ENCODE data around the gene PHPT1. TPM values are rescaled to one million over a fixed set of nuclear protein-coding genes. Genes with fewer than 3 reads are reported as not detected.

PHPT1 gene
- total and polyA plus RNA-seq, 2 of the 13 experiments (the other 11 are each of a cell fraction or from before 2014, with no cell fraction given): 189 to 192 TPM

- TF ChIP-seq RFX3 (CRISPR knock-in tag; IDR thresholded peaks at IDR 0.05) (no peak), ZSCAN21 (CRISPR knock-in tag; IDR thresholded peaks at IDR 0.05; ENCODE audit: borderline replicate concordance) (0 out of 2 replicates have a peak, but pooled peaks have one; percentile 58), ARNT2 (CRISPR knock-in tag; IDR thresholded peaks at IDR 0.05; ENCODE audit: low read depth) (no peak), ZSCAN31 (CRISPR knock-in tag; IDR thresholded peaks at IDR 0.05; ENCODE audit: low read depth) (0 out of 2 replicates have a peak, but pooled peaks have one; percentile 4), BHLHE40 (IDR thresholded peaks at IDR 0.05; ENCODE audit: low read length) (no peak), ZSCAN9 (CRISPR knock-in tag; IDR thresholded peaks at IDR 0.05; ENCODE audit: borderline replicate concordance) (no peak), REL (CRISPR knock-in tag; conservative IDR thresholded peaks at IDR 0.05) (0 out of 2 replicates have a peak, but pooled peaks have one; percentile 75), MXI1 (IDR thresholded peaks at IDR 0.05; ENCODE audit: borderline replicate concordance, low read depth, low read length) (no peak), SALL1 (CRISPR knock-in tag; IDR thresholded peaks at IDR 0.05) (no peak; the same call in none of the 2 replicates), ZNF451 (CRISPR knock-in tag; IDR thresholded peaks at IDR 0.05) (peak; percentile 81; the same call in 1 of the 2 replicates), ZNF333 (CRISPR knock-in tag; IDR thresholded peaks at IDR 0.05; ENCODE audit: borderline replicate concordance) (no peak), UBTF (CRISPR knock-in tag; IDR thresholded peaks at IDR 0.05) (peak; percentile 44; the same call in 1 of the 2 replicates), MTERF4 (CRISPR knock-in tag; IDR thresholded peaks at IDR 0.05) (peak; percentile 77; the same call in 1 of the 2 replicates), TMF1 (CRISPR knock-in tag; IDR thresholded peaks at IDR 0.05; ENCODE audit: low read depth) (no peak; the same call in 1 of the 2 replicates), NKX3-1 (CRISPR knock-in tag; IDR thresholded peaks at IDR 0.05) (no peak), HNF4A (CRISPR knock-in tag; IDR thresholded peaks at IDR 0.05) (0 out of 2 replicates have a peak, but pooled peaks have one; percentile 16), ZFP82 (CRISPR knock-in tag; IDR thresholded peaks at IDR 0.05; ENCODE audit: borderline replicate concordance) (no peak), ZMYM4 (CRISPR knock-in tag; IDR thresholded peaks at IDR 0.05) (no peak), ZMYM3 (CRISPR knock-in tag; IDR thresholded peaks at IDR 0.05) (no peak)
- TF ChIP-seq, protein P1, sequence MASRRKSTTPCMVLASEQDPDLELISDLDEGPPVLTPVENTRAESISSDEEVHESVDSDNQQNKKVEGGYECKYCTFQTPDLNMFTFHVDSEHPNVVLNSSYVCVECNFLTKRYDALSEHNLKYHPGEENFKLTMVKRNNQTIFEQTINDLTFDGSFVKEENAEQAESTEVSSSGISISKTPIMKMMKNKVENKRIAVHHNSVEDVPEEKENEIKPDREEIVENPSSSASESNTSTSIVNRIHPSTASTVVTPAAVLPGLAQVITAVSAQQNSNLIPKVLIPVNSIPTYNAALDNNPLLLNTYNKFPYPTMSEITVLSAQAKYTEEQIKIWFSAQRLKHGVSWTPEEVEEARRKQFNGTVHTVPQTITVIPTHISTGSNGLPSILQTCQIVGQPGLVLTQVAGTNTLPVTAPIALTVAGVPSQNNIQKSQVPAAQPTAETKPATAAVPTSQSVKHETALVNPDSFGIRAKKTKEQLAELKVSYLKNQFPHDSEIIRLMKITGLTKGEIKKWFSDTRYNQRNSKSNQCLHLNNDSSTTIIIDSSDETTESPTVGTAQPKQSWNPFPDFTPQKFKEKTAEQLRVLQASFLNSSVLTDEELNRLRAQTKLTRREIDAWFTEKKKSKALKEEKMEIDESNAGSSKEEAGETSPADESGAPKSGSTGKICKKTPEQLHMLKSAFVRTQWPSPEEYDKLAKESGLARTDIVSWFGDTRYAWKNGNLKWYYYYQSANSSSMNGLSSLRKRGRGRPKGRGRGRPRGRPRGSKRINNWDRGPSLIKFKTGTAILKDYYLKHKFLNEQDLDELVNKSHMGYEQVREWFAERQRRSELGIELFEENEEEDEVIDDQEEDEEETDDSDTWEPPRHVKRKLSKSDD (CRISPR knock-in tag; IDR thresholded peaks at IDR 0.05; ENCODE audit: low read depth): no peak
- TF ChIP-seq, protein P2, sequence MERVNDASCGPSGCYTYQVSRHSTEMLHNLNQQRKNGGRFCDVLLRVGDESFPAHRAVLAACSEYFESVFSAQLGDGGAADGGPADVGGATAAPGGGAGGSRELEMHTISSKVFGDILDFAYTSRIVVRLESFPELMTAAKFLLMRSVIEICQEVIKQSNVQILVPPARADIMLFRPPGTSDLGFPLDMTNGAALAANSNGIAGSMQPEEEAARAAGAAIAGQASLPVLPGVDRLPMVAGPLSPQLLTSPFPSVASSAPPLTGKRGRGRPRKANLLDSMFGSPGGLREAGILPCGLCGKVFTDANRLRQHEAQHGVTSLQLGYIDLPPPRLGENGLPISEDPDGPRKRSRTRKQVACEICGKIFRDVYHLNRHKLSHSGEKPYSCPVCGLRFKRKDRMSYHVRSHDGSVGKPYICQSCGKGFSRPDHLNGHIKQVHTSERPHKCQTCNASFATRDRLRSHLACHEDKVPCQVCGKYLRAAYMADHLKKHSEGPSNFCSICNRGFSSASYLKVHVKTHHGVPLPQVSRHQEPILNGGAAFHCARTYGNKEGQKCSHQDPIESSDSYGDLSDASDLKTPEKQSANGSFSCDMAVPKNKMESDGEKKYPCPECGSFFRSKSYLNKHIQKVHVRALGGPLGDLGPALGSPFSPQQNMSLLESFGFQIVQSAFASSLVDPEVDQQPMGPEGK (CRISPR knock-in tag; IDR thresholded peaks at IDR 0.05): peak; percentile 57
Observed at GRCh38 chr9:136886610-136887597, 37.7 kb downstream of the PHPT1 start (continued).

Measured in HepG2 (cell line).